GM21447 (cell line): ENCODE measurements around the gene RPS6KA2.
A peak's percentile ranks its signal among the peaks of the same experiment; 100 is the strongest.
"Not testable (repeated sequence)": the region's sequence is repeated elsewhere in the genome, so short reads cannot be mapped to it uniquely, and the experiment has no call there.

Experiments
- ATAC-seq: cut with Tn5 transposase; IDR thresholded peaks from one replicate; pipeline ENCODE4 v1.9.1; 2021; ENCODE audit not compliant: unreplicated experiment

Gene RPS6KA2

GRCh38 chr6:166595949-166596348 is 31.1 kb downstream of the RPS6KA2 start:
- ATAC-seq: no peak

GRCh38 chr6:166595061-166595780 is 31.8 kb downstream of the RPS6KA2 start:
- ATAC-seq: no peak

- no peak for ATAC-seq
Observed at GRCh38 chr6:166592821-166593220, 34.2 kb downstream of the RPS6KA2 start.

- ATAC-seq: no peak
Observed at GRCh38 chr6:166591961-166592520, 35.0 kb downstream of the RPS6KA2 start.

GRCh38 chr6:166591026-166591425 is 36.0 kb downstream of the RPS6KA2 start:
- no peak for ATAC-seq

GRCh38 chr6:166589786-166590574 is 37.1 kb downstream of the RPS6KA2 start:
- ATAC-seq: no peak

GRCh38 chr6:166589337-166589731 is 37.7 kb downstream of the RPS6KA2 start:
- ATAC-seq: peak; percentile 23

- ATAC-seq: peak; percentile 31
Observed at GRCh38 chr6:166588691-166589336, 38.2 kb downstream of the RPS6KA2 start.

GRCh38 chr6:166587631-166588413 is 39.2 kb downstream of the RPS6KA2 start:
- ATAC-seq: peak; percentile 82

- peak; percentile 49 for ATAC-seq
Observed at GRCh38 chr6:166586424-166587156, 40.5 kb downstream of the RPS6KA2 start, which contains the start of gene RAMACL. TSS of gene RAMACL (minus strand) at chr6:166586678. CDS start at chr6:166586477, 201 bp downstream.

- no peak for ATAC-seq
Observed at GRCh38 chr6:166584853-166585429, 42.1 kb downstream of the RPS6KA2 start.

- no peak for ATAC-seq
Observed at GRCh38 chr6:166584155-166584554, 42.9 kb downstream of the RPS6KA2 start.

GRCh38 chr6:166583230-166583965 is 43.7 kb downstream of the RPS6KA2 start:
- ATAC-seq: no peak

GRCh38 chr6:166582258-166582657 is 44.8 kb downstream of the RPS6KA2 start:
- ATAC-seq: no peak

- ATAC-seq: not testable (repeated sequence)
Observed at GRCh38 chr6:166581801-166582200, 45.2 kb downstream of the RPS6KA2 start.

- no peak for ATAC-seq
Observed at GRCh38 chr6:166581091-166581511, 46.0 kb downstream of the RPS6KA2 start.

- no peak for ATAC-seq
Observed at GRCh38 chr6:166580076-166581050, 46.7 kb downstream of the RPS6KA2 start.
